Esophagus squamous epithelium (tissue), 5 donors: Measurements from ENCODE around the gene PLA2G3. TPM values are rescaled to one million over a fixed set of nuclear protein-coding genes. Genes with fewer than 3 reads are reported as not detected.

Source experiments
- DNase-seq: peaks from one replicate; lab custom pipeline; 2025; lab: John Stamatoyannopoulos, UW
- H3K27ac ChIP-seq, 4 donors: fragments of 200-600 bp; sonication (generic); one replicate each; pipeline ENCODE4 v1.5.1; 2016 to 2019; ENCODE audit warnings: mild to moderate bottlenecking in 1 of 4
- H3K27me3 ChIP-seq, 4 donors: fragments of 200-600 bp; sonication (generic); 1 replicate in 3 of 4; 2 replicates in 1 of 4; pipeline versions ENCODE4 v1.5.1 to v1.6.0; 2017 to 2021; ENCODE audit warnings: antibody characterized with exemption in 1 of 4
- H3K36me3 ChIP-seq, 3 donors: fragments of 200-600 bp; sonication (generic); one replicate each; pipeline ENCODE4 v1.5.1; 2016 to 2019
- H3K4me1 ChIP-seq, 3 donors: fragments of 200-600 bp; sonication (generic); one replicate each; pipeline ENCODE4 v1.5.1; 2017 to 2019
- H3K4me3 ChIP-seq, 4 donors: fragments of 200-600 bp; sonication (generic); 1 replicate in 3 of 4; 2 replicates in 1 of 4; pipeline ENCODE4 v1.5.1; 2016 to 2019; ENCODE audit warnings: mild to moderate bottlenecking in 2 of 4, moderate library complexity in 1 of 4
- H3K9me3 ChIP-seq, 3 donors: fragments of 200-600 bp; sonication (generic); one replicate each; pipeline ENCODE4 v1.5.1; 2016 to 2019
- CTCF ChIP-seq, 6 experiments: fragments of 450-650 bp in 4 of 6; fragments of 200-600 bp in 2 of 6; sonication (generic) in 2 of 6; IDR thresholded peaks; one replicate each; pipeline ENCODE4 v1.5.1; 2016 to 2019; ENCODE audit warnings: antibody characterized with exemption in 6 of 6, mild to moderate bottlenecking in 4 of 6, moderate library complexity in 4 of 6
- POLR2A ChIP-seq, 4 donors: fragments of 450-650 bp; IDR thresholded peaks; one replicate each; pipeline ENCODE4 v1.6.1; 2017; ENCODE audit warnings: antibody characterized with exemption in 4 of 4, mild to moderate bottlenecking in 4 of 4, moderate library complexity in 3 of 4
- WGBS, 2 donors: methylation state at CpG; one replicate each; pipeline ENCODE4 v1.1.5; 2018; 5-methylcytosine and 5-hydroxymethylcytosine counted together
- intact Hi-C: fragments of 100-400 bp; cut with DNase I; formaldehyde crosslinking; loops from one replicate; pipeline ENCODE4 v1.15.0; 2022
- total RNA-seq, 4 donors: library from RNA; depleted of rRNA; stranded (reverse); fragments of >200 nt; gene quantifications; one replicate each; pipeline ENCODE4 v1.1.0, GENCODE V29; 2016
- donor health status: DM: yes; HTN: yes; CAD: no.

PLA2G3 gene
- total RNA-seq, 4 donors from 2014 or later: 5.0 to 27.0 (median 7.8) TPM

- H3K27me3 ChIP-seq: no peaks in the 10 kb centered on the region
- H3K27ac ChIP-seq: peak overlapping the region; percentile 18 to 81 (median 72)
- 73 to 95% methylated on average over 1 of the region's 1 CpG for WGBS, 2 donors
- no peak for DNase-seq
- H3K36me3 ChIP-seq: no peaks in the 10 kb centered on the region
- intact Hi-C loops: no loop called here
- H3K4me1 ChIP-seq: peaks cover 6 to 27% (median 6%) of the 10 kb centered on the region in 3 donors
- TF ChIP-seq POLR2A (IDR thresholded peaks at IDR 0.05): no peak
- no peak for TF ChIP-seq CTCF (IDR thresholded peaks at IDR 0.05)
- no peaks in the 10 kb centered on the region for H3K9me3 ChIP-seq
- no peak overlapping the region for H3K4me3 ChIP-seq
Observed at GRCh38 chr22:31154975-31155374, 14.7 kb upstream of the PLA2G3 start.

GRCh38 chr22:31153357-31153756, 13.0 kb upstream of the PLA2G3 start:
- intact Hi-C loops: no loop called here
- Histone ChIP-seq H3K27me3 (no peaks in the 10 kb centered on the region), H3K4me3 (no peak overlapping the region), H3K27ac (peak overlapping the region in 2 of 4 donors; percentile 77 to 81), H3K4me1 (peaks cover 10 to 32% (median 11%) of the 10 kb centered on the region in 3 donors), H3K36me3 (no peaks in the 10 kb centered on the region), H3K9me3 (no peaks in the 10 kb centered on the region)
- TF ChIP-seq CTCF (IDR thresholded peaks at IDR 0.05) (no peak), POLR2A (IDR thresholded peaks at IDR 0.05) (no peak)
- DNase-seq: no peak
- WGBS, 2 donors: 64 to 100% methylated on average over 1 to 3 of the region's 3 CpGs

GRCh38 chr22:31151872-31152271, 11.6 kb upstream of the PLA2G3 start:
- no peak for DNase-seq
- no peaks in the 10 kb centered on the region for H3K9me3 ChIP-seq
- no peaks in the 10 kb centered on the region for H3K27me3 ChIP-seq
- no peak overlapping the region for H3K4me3 ChIP-seq
- peaks cover 10 to 33% (median 11%) of the 10 kb centered on the region in 3 donors for H3K4me1 ChIP-seq
- H3K36me3 ChIP-seq: no peaks in the 10 kb centered on the region
- no peak overlapping the region for H3K27ac ChIP-seq
- intact Hi-C loops: no loop called here
- 82% methylated on average over 2 of the region's 2 CpGs; no CpG with 5 or more reads in 1 of the 2 donors for WGBS, 2 donors
- no peak for TF ChIP-seq CTCF (IDR thresholded peaks at IDR 0.05)
- no peak for TF ChIP-seq POLR2A (IDR thresholded peaks at IDR 0.05)

GRCh38 chr22:31150615-31151014, 10.3 kb upstream of the PLA2G3 start:
- H3K4me1 ChIP-seq: peaks cover 4 to 26% (median 11%) of the 10 kb centered on the region in 3 donors
- H3K36me3 ChIP-seq: no peaks in the 10 kb centered on the region
- intact Hi-C loops: no loop called here
- WGBS, 2 donors: 68 to 75% methylated on average over 3 of the region's 3 CpGs
- TF ChIP-seq POLR2A (IDR thresholded peaks at IDR 0.05): no peak
- peak in 1 of 6 experiments; percentile 6 for TF ChIP-seq CTCF (IDR thresholded peaks at IDR 0.05)
- no peak overlapping the region for H3K27ac ChIP-seq
- H3K9me3 ChIP-seq: no peaks in the 10 kb centered on the region
- DNase-seq: no peak
- H3K27me3 ChIP-seq: no peaks in the 10 kb centered on the region
- H3K4me3 ChIP-seq: no peak overlapping the region

GRCh38 chr22:31148953-31149627, 8.8 kb upstream of the PLA2G3 start:
- Histone ChIP-seq H3K27ac (peak overlapping the region; percentile 10 to 80 (median 66)), H3K4me1 (peaks cover 4 to 11% (median 6%) of the 10 kb centered on the region in 3 donors), H3K36me3 (no peaks in the 10 kb centered on the region), H3K27me3 (no peaks in the 10 kb centered on the region), H3K9me3 (no peaks in the 10 kb centered on the region), H3K4me3 (no peak overlapping the region)
- intact Hi-C loops: no loop called here
- no peak for TF ChIP-seq POLR2A (IDR thresholded peaks at IDR 0.05)
- peak; percentile 52 to 94 (median 90) for TF ChIP-seq CTCF (IDR thresholded peaks at IDR 0.05)
- WGBS, 2 donors: 10 to 14% methylated on average over 4 to 5 of the region's 5 CpGs
- no peak for DNase-seq
